RCC 7860 (cell line): Measurements from ENCODE around the gene ZBTB7C.

ENCODE experiments used
- DNase-seq: peaks from one replicate; pipeline ENCODE4 v3.0.0-alpha.2; 2015; ENCODE audit warnings: low spot score
- FAIRE-seq: peaks from 2 replicates; lab custom pipeline; 2012; peaks lifted over from hg19 to GRCh38; lab: Jason Lieb, UNC

Gene ZBTB7C

DNA sequence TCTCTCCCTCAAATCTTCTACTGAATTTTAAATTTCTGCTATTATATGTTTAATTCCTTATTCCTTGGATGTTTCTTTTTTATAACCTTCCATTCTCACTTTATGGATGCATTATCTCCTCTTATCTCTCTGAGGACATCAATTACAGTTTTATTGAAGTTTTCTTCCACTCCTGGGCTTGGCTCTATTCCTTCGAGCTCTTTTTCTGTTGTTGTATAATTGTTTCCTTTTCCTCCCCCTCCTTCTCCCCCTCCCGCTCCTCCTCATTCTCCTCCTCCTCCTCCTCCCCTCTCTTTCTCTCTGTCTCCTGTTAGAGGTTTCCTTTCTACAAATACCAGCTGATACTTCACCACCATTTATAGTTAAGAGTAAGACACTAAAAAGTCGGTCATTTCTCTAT, 209.8 kb downstream of the ZBTB7C start:
- DNase-seq (no peak), FAIRE-seq (no peak)

DNA sequence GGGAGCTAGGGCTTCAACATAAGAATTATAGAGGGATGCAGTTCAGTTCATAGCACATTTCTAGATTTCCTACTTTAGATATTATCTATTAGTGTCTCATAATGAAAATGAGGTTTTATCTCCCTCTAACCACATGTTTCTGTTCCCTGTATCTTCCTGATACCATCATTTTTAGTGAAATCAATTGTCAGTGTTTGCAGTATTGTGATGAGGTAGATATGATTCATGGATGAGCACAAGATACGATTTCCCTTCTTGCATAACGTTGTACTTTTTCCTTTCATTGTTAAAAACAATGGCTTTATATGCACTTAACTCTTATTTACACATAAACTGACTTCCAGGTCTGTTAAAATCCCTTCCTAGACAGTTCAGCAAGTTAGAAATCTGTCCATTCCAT, 211.4 kb downstream of the ZBTB7C start:
- FAIRE-seq (no peak), DNase-seq (no peak)

GRCh38 chr18:48195787-48196186, 213.4 kb downstream of the ZBTB7C start:
- FAIRE-seq (no peak), DNase-seq (no peak)

GRCh38 chr18:48194591-48195181, 214.5 kb downstream of the ZBTB7C start:
- no peak for FAIRE-seq
- no peak for DNase-seq

GRCh38 chr18:48193521-48194492, 215.4 kb downstream of the ZBTB7C start:
- DNase-seq (no peak), FAIRE-seq (no peak)

GRCh38 chr18:48192542-48192941, 216.6 kb downstream of the ZBTB7C start:
- no peak for DNase-seq
- FAIRE-seq, result no peak

DNA sequence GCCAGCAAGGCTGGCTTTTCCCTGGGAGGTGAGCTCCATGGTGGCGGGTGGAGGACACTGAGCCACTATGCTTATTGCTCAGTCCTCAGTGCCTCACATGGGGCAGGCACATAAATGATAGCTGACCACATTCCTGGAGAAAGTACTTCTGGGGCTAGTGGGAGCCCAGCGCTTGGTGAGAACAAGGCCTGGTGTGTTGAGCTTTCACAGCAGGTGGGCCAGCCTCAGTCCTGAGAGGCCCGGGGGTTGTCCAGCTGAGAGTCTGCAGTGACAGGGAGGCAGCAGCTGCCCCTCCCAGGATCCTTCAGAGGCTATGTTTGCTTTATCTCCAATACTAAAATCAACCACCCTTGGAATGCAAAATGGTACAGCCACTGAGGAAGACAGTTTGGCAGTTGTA, 217.7 kb downstream of the ZBTB7C start:
- no peak for DNase-seq
- no peak for FAIRE-seq

- FAIRE-seq, result no peak
- DNase-seq, result no peak
Observed at GRCh38 chr18:48190994-48191393, 218.2 kb downstream of the ZBTB7C start.

DNA sequence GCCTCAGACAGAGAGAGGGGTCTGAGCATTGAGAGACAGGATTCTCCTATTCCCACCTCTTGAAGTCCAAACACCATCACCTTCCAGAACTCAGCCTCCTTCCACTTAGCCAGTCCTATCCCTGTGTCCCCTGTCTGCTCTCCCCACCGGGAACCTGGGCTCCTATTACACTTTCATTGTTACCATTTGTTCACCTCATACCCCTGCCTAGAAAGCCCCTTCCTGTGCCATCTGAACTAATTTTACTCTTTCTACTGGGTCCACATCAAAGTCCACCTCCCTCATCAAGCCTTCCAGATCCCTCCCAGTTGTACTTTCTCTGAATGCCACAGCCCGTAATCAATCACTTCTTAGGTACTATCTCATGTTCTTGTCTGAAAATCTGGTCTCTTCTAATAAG, 220.6 kb downstream of the ZBTB7C start:
- FAIRE-seq, result no peak

GRCh38 chr18:48186861-48187260, 222.3 kb downstream of the ZBTB7C start:
- no peak for DNase-seq
- no peak for FAIRE-seq

More for the DNA sequence above, 220.6 kb downstream of the ZBTB7C start:
- no peak for DNase-seq

DNA sequence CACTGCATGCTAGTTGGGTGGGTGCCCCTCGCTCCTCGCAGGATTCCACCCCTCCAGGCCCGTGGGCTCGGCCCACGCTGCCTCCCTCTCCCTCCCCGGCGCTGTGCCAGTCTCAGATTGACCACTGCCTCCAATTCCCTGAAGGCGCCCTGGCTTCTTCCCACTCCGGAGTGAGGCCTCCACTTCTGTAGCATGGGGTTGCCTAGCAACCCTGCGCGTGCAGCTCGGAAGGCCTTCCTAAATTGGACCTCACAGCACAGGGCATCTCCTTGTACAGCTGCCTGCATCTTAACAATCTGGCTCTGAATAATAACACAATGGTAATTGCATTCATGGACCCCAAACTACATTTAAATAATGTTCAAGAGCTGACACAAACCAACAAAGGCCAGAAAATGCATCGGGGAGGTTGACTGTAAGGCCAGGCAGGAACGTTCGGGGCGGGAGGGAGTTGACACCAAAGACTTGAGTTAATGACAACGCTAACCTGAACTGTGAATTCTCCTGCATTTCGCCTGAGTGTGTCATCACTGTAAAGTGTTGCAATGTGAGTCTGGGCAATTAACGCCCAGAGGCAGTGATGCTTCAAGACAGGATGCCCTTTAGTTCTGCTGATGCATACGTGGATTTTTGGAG, 222.9 kb downstream of the ZBTB7C start:
- FAIRE-seq (no peak), DNase-seq (no peak)

- no peak for FAIRE-seq
- no peak for DNase-seq
Observed at GRCh38 chr18:48184118-48184517, 225.1 kb downstream of the ZBTB7C start.

GRCh38 chr18:48183613-48184012, 225.6 kb downstream of the ZBTB7C start:
- DNase-seq (no peak), FAIRE-seq (no peak)

GRCh38 chr18:48182779-48183178, 226.4 kb downstream of the ZBTB7C start:
- DNase-seq (no peak), FAIRE-seq (no peak)

GRCh38 chr18:48181857-48182256, 227.3 kb downstream of the ZBTB7C start:
- DNase-seq (no peak), FAIRE-seq (no peak)

DNA sequence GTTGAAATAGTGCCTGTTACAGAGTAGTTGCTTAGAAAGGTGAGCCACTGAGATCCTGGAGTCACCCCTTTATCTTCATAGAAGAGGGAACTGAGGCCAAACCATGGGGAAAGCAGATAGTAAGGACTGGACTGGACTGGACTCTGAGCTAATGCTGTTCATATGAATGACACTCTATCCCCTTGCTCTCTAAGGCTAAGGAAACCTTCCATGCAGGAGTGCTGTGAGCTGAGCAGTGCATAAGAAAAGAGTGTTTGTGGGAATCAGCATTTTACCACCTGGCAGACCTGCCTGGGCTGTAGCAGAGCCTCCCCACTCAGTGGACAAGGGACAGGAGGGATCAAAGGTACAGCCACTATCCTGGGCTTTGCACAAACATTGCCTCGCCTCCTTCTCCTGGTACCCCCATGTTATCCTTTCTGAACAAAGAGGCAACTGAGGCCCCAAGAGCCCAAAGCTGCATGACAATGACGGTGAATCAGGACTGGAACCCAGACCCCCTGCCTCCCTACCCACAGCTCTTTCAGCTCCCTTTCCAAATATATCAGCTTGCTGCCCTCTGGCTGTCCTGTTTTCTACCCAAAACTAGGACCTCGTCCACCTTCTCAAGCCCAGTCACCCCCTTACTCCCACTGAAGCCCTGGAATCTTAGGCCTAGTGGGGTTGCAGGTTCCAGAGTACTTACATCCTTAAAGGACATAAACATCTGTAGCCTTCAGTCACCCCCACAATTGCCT, 227.9 kb downstream of the ZBTB7C start:
- DNase-seq (no peak), FAIRE-seq (no peak)

GRCh38 chr18:48179666-48180065, 229.5 kb downstream of the ZBTB7C start:
- no peak for FAIRE-seq

GRCh38 chr18:48179001-48179400, 230.2 kb downstream of the ZBTB7C start:
- DNase-seq (no peak), FAIRE-seq (no peak)

More at GRCh38 chr18:48179666-48180065, 229.5 kb downstream of the ZBTB7C start:
- no peak for DNase-seq

- no peak for DNase-seq
- FAIRE-seq, result no peak
Observed at GRCh38 chr18:48176909-48177308, 232.3 kb downstream of the ZBTB7C start.

GRCh38 chr18:48173557-48173956, 235.6 kb downstream of the ZBTB7C start:
- DNase-seq (no peak), FAIRE-seq (no peak)
